Lung (tissue), 12 donors: ENCODE measurements around the gene MSH5. TPM values are rescaled to one million over a fixed set of nuclear protein-coding genes. Genes with fewer than 3 reads are reported as not detected.
A peak's percentile ranks its signal among the peaks of the same experiment; 100 is the strongest.

Experiments used
- ATAC-seq: fragments of 200-7000 bp; cut with Tn5 transposase; one replicate; pipeline ENCODE4 v1.9.1; 2020; ENCODE audit warnings: moderate number of reproducible peaks; ENCODE audit not compliant: insufficient read depth, low FRiP score
- DNase-seq, 3 donors: peaks; one replicate each; pipeline ENCODE4 v3.0.0-alpha.2; 2013 to 2017
- H3K27ac ChIP-seq, 2 donors: one replicate each; pipeline ENCODE4 v1.5.1; 2013; ENCODE audit warnings: mild to moderate bottlenecking in 2 of 2, moderate library complexity in 2 of 2, control low read depth in 1 of 2, inconsistent platforms in 1 of 2, low read depth in 1 of 2, low read length in 1 of 2
- H3K27me3 ChIP-seq, 3 donors: one replicate each; pipeline ENCODE4 v1.5.1; 2013; ENCODE audit warnings: low read length in 2 of 3; ENCODE audit not compliant: control insufficient read depth in 3 of 3, insufficient read depth in 3 of 3
- H3K36me3 ChIP-seq, 4 donors: one replicate each; pipeline ENCODE4 v1.5.1; 2013; ENCODE audit warnings: low read length in 4 of 4, mild to moderate bottlenecking in 1 of 4, moderate library complexity in 1 of 4; ENCODE audit not compliant: control insufficient read depth in 4 of 4, insufficient read depth in 4 of 4
- H3K4me1 ChIP-seq, 5 donors: one replicate each; pipeline ENCODE4 v1.5.1; 2013; ENCODE audit warnings: low read length in 5 of 5, mild to moderate bottlenecking in 2 of 5, moderate library complexity in 1 of 5; ENCODE audit not compliant: control insufficient read depth in 5 of 5, insufficient read depth in 5 of 5
- H3K4me3 ChIP-seq: one replicate; pipeline ENCODE4 v1.5.1; 2013; ENCODE audit warnings: mild to moderate bottlenecking, control low read depth, moderate library complexity
- H3K9ac ChIP-seq, 2 donors: one replicate each; pipeline ENCODE4 v1.5.1; 2013; ENCODE audit warnings: low read length in 2 of 2, control low read depth in 1 of 2; ENCODE audit not compliant: insufficient read depth in 1 of 2
- H3K9me3 ChIP-seq, 4 donors: one replicate each; pipeline ENCODE4 v1.5.1; 2013; ENCODE audit warnings: low read length in 3 of 4, mild to moderate bottlenecking in 1 of 4, moderate library complexity in 1 of 4; ENCODE audit not compliant: control insufficient read depth in 4 of 4, insufficient read depth in 3 of 4
- WGBS, 2 donors: extraction: QIAGEN DNeasy Blood & Tissue Kit; methylation state at CpG; one replicate each; pipeline ENCODE4 v1.1.7; 2013; 5-methylcytosine and 5-hydroxymethylcytosine counted together
- polyA plus RNA-seq, 2 donors: library from polyadenylated mRNA; stranded (reverse); fragments of 200-250 nt; gene quantifications; one replicate each; pipeline ENCODE4 v1.2.1, GENCODE V29; 2013
- total RNA-seq, 2 donors: library from RNA; depleted of rRNA in 1 of 2; stranded (reverse); fragments of >200 nt in 1 of 2; gene quantifications; one replicate each; pipeline ENCODE4 v1.2.1, GENCODE V29; 2014 to 2021
- TF ChIP-seq, protein P1 (sequence below): IDR thresholded peaks from 2 replicates; pipeline ENCODE4 v1.5.1; 2012; ENCODE audit warnings: mild to moderate bottlenecking; ENCODE audit errors: control extremely low read depth, extremely low read depth
- donor health status: control.
- donor health status: control.
- donor health status: Bipolar disorder and iron deficiency.
- donor health status: healthy.
- donor health status: DM: yes; HTN: yes; CAD: no.

Gene MSH5
- total and polyA plus RNA-seq, 4 donors = 4.5 to 17.8 (median 13.4) TPM

DNA sequence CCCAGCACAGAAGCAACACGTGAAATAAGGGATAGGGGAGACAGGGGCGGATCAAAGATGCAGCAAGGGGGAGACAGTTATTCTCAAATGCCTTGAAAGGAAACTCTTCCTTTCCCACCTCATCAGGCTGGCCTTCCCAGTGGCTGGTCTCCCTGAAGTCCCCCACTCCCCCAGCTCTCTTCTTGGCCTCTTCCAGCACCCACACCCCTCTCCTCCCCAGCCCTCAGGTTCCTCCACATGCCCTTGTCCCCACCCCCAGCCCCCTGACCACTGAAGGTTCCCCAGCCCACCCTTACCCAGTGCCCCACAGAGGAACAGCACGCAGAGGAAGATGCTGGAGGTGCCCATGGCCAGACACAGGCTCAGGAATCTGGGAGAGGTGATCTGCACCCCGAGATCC is 26.3 kb upstream of the MSH5 start:
- TF ChIP-seq, protein P1, sequence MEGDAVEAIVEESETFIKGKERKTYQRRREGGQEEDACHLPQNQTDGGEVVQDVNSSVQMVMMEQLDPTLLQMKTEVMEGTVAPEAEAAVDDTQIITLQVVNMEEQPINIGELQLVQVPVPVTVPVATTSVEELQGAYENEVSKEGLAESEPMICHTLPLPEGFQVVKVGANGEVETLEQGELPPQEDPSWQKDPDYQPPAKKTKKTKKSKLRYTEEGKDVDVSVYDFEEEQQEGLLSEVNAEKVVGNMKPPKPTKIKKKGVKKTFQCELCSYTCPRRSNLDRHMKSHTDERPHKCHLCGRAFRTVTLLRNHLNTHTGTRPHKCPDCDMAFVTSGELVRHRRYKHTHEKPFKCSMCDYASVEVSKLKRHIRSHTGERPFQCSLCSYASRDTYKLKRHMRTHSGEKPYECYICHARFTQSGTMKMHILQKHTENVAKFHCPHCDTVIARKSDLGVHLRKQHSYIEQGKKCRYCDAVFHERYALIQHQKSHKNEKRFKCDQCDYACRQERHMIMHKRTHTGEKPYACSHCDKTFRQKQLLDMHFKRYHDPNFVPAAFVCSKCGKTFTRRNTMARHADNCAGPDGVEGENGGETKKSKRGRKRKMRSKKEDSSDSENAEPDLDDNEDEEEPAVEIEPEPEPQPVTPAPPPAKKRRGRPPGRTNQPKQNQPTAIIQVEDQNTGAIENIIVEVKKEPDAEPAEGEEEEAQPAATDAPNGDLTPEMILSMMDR = no peak
- Histone ChIP-seq H3K4me1 (peaks cover 0 to 22% (median 8%) of the 10 kb centered on the region in 5 donors), H3K9ac (no peak overlapping the region), H3K36me3 (no peaks in the 10 kb centered on the region), H3K27me3 (no peaks in the 10 kb centered on the region), H3K27ac (no peak overlapping the region), H3K9me3 (no peaks in the 10 kb centered on the region), H3K4me3 (no peak overlapping the region)
- WGBS, 2 donors = 79 to 83% methylated on average over 4 of the region's 4 CpGs
- ATAC-seq (no peak), DNase-seq (no peak)

DNA sequence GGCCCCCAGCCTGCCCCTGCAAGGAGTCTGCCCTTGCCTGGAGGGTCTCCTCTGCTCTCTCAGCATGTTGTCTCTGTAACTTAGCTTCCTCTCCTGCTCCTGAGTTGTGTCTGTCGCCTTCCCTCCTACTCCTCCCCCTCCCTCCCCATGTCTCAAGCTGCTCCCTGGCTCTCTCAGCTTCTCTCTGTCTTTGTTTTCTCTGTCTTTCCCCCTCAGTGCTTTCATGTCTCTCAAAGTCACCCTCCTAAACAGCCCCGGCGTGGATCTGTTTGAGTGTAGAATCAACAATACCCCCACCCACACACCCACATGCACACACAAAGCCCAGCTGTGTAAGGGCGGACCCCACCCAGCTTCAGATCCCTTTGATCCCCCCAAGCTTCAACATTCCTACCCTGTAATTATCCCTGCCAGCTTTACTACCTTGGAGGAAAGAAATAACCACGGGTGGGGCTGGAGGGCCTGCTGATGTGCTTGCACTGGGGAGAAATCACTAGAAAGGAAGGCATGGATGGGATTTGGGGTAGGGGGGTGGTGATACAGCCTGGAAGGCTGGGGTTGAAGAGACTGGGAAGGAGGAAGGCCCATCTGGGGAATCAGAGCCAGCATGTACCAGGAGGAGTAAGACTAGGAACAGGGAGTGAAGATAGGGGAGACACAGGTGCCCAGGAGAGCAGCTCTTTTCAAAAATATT is 25.7 kb upstream of the MSH5 start:
- ATAC-seq (no peak), DNase-seq (peak in 1 of 3 donors; percentile 25)
- no peaks in the 10 kb centered on the region for H3K9me3 ChIP-seq
- no peaks in the 10 kb centered on the region for H3K36me3 ChIP-seq
- H3K27ac ChIP-seq = no peak overlapping the region
- H3K4me3 ChIP-seq = no peak overlapping the region
- WGBS, 2 donors = 55 to 64% methylated on average over 5 of the region's 5 CpGs
- no peak overlapping the region for H3K9ac ChIP-seq
- no peaks in the 10 kb centered on the region for H3K27me3 ChIP-seq
- TF ChIP-seq, protein P1 = no peak
- peaks cover 0 to 29% (median 8%) of the 10 kb centered on the region in 5 donors for H3K4me1 ChIP-seq

- peaks cover 0 to 29% (median 8%) of the 10 kb centered on the region in 5 donors for H3K4me1 ChIP-seq
- TF ChIP-seq, protein P1 = no peak
- H3K9ac ChIP-seq = no peak within 1 kb of the TSS
- no peak for ATAC-seq
- no peaks in the 10 kb centered on the region for H3K36me3 ChIP-seq
- no peak within 1 kb of the TSS for H3K4me3 ChIP-seq
- no peaks in the 10 kb centered on the region for H3K27me3 ChIP-seq
- 80 to 83% methylated on average over 16 of the region's 16 CpGs for WGBS, 2 donors
- DNase-seq = peak in 2 of 3 donors; percentile 32 to 35
- no peak within 1 kb of the TSS for H3K27ac ChIP-seq
- no peaks in the 10 kb centered on the region for H3K9me3 ChIP-seq
These were observed 24.5 kb upstream of the MSH5 start, which contains the start of gene LY6G6D for GRCh38 chr6:31715022-31715958. LY6G6D (plus strand) TSS chr6:31715348; CDS start chr6:31715356, 8 bp downstream.
